Measurements from ENCODE around the gene TOMM5. TPM values are rescaled to one million over a fixed set of nuclear protein-coding genes. Genes with fewer than 3 reads are reported as not detected.
A peak's percentile ranks its signal among the peaks of the same experiment; 100 is the strongest.

The TOMM5 gene
- total RNA-seq, 1 experiment from 2014 or later: 161 TPM

DNA sequence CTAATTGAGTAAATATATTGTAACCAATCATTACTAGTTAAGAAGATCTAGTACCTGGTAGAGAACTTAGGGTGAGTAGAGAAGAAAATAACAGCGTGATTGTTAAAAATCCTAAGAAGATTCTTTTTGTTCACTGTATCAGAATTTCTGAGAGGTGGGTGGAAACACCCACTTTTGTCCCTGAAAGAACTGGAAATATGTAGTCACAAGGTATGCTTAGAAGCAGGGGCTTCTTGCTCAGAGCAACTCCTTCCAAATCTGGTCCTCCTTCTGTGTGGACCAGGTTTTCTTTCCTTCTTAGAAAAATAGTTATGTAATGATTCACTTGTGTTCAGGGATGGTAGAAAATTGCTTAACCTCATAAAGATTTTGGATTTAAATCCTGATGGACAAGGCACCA lies 11.9 kb upstream of the TOMM5 start:
- Histone ChIP-seq H3K27me3 (ENCODE audit: insufficient read depth, low read length) (peaks cover 20% of the 10 kb centered on the region; the same call in 1 of the 2 replicates), H3K36me3 (ENCODE audit: control insufficient read depth in 1 of 2, insufficient read depth in 2 of 2, low read length in 2 of 2) (no peaks in the 10 kb centered on the region), H3K4me1 (ENCODE audit: control insufficient read depth in 1 of 2, insufficient read depth in 2 of 2, low read length in 2 of 2) (peaks cover 3 to 7% of the 10 kb centered on the region in 2 experiments; a peak in 2 of 4 replicates), H3K4me2 (ENCODE audit: low read length) (no peak overlapping the region), H4K20me1 (ENCODE audit: insufficient read depth) (no peaks in the 10 kb centered on the region), H3K9me3 (ENCODE audit: control insufficient read depth in 1 of 2, insufficient read depth in 1 of 2, low read depth in 1 of 2, low read length in 2 of 2) (no peaks in the 10 kb centered on the region), H3K9ac (ENCODE audit: low read length) (no peak overlapping the region), H3K4me3 (replicated peaks in 1 of 2; ENCODE audit: low read depth in 1 of 2, low read length in 2 of 2) (no peak overlapping the region), H3K27ac (ENCODE audit: low read depth, low read length) (no peak overlapping the region), H2AFZ (ENCODE audit: low read depth, low read length, poor library complexity, severe bottlenecking) (no peak overlapping the region), H3K9me2 (ENCODE audit: insufficient read depth) (no peaks in the 10 kb centered on the region; the same call in 1 of the 2 replicates), H3K79me2 (ENCODE audit: insufficient read depth, low read length) (no peaks in the 10 kb centered on the region)
- BruUV-seq (replicated peaks): no TSS peak
- ATAC-seq (no peak), DNase-seq (ENCODE audit: low read depth, low spot score) (no peak)
- POLR2A ChIA-PET: no interaction called here
- CTCF ChIA-PET: no interaction called here
- no peak for TF ChIP-seq CBX3 (IDR thresholded peaks at IDR 0.05; ENCODE audit: low read depth)
- TF ChIP-seq, protein P1, sequence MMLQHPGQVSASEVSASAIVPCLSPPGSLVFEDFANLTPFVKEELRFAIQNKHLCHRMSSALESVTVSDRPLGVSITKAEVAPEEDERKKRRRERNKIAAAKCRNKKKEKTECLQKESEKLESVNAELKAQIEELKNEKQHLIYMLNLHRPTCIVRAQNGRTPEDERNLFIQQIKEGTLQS (IDR thresholded peaks at IDR 0.05): no peak
- RAD21 ChIA-PET (ENCODE audit: low non-redundant PET in 1 of 2, low total read pairs in 2 of 2, uncharacterized antibody in 2 of 2, unreplicated experiment in 2 of 2): no interaction called here
- intact Hi-C loops (cut with micrococcal nuclease): no loop called here

GRCh38 chr9:37602817-37603216 lies 10.4 kb upstream of the TOMM5 start:
- no peaks in the 10 kb centered on the region for H3K36me3 ChIP-seq (ENCODE audit: control insufficient read depth in 1 of 2, insufficient read depth in 2 of 2, low read length in 2 of 2)
- TF ChIP-seq ZNF274 (IDR thresholded peaks at IDR 0.05; ENCODE audit: low read depth, low read length): no peak
- TF ChIP-seq ZFX (IDR thresholded peaks at IDR 0.05): no peak
- no peak for TF ChIP-seq RAD21 (IDR thresholded peaks at IDR 0.05; ENCODE audit: low read depth)
- no peak for TF ChIP-seq CTCF (IDR thresholded peaks at IDR 0.05 in 2 of 3, conservative IDR thresholded peaks at IDR 0.05 in 1 of 3; ENCODE audit: borderline replicate concordance in 1 of 3, insufficient read depth in 1 of 3, low read depth in 2 of 3, low read length in 2 of 3)
- TF ChIP-seq POLR2AphosphoS5 (IDR thresholded peaks at IDR 0.05; ENCODE audit: low read depth, low read length): no peak
- TF ChIP-seq REST (IDR thresholded peaks at IDR 0.05; ENCODE audit: low read depth): no peak
- TF ChIP-seq CBX3 (IDR thresholded peaks at IDR 0.05; ENCODE audit: low read depth): no peak
- TF ChIP-seq MAX (IDR thresholded peaks at IDR 0.05): no peak
- TF ChIP-seq EZH2 (IDR thresholded peaks at IDR 0.05): no peak
- no peak overlapping the region for H3K9ac ChIP-seq (ENCODE audit: low read length)
- peaks cover 3 to 7% of the 10 kb centered on the region in 2 experiments; a peak in 2 of 4 replicates for H3K4me1 ChIP-seq (ENCODE audit: control insufficient read depth in 1 of 2, insufficient read depth in 2 of 2, low read length in 2 of 2)
- ChIA-PET CTCF (interaction anchor here (0.8 to 1.0 kb wide), 2 partner anchors 10 to 16 kb away, joined by 3 read pairs; partner anchors contain the start of gene TOMM5), RAD21 (ENCODE audit: low non-redundant PET in 1 of 2, low total read pairs in 2 of 2, uncharacterized antibody in 2 of 2, unreplicated experiment in 2 of 2) (no interaction called here), POLR2A (no interaction called here)
- H3K9me2 ChIP-seq (ENCODE audit: insufficient read depth): no peaks in the 10 kb centered on the region; the same call in 1 of the 2 replicates
- intact Hi-C loops (cut with micrococcal nuclease): no loop called here
- H3K27ac ChIP-seq (ENCODE audit: low read depth, low read length): no peak overlapping the region
- no peak overlapping the region for H3K4me3 ChIP-seq (replicated peaks in 1 of 2; ENCODE audit: low read depth in 1 of 2, low read length in 2 of 2)
- DNase-seq (ENCODE audit: low read depth, low spot score): no peak
- no peaks in the 10 kb centered on the region for H3K79me2 ChIP-seq (ENCODE audit: insufficient read depth, low read length)
- peak; percentile 40; the same call in 1 of the 2 replicates for ATAC-seq
- BruUV-seq (replicated peaks): no TSS peak
- H3K9me3 ChIP-seq (ENCODE audit: control insufficient read depth in 1 of 2, insufficient read depth in 1 of 2, low read depth in 1 of 2, low read length in 2 of 2): no peaks in the 10 kb centered on the region
- H3K4me2 ChIP-seq (ENCODE audit: low read length): peak overlapping the region; percentile 21; the same call in 1 of the 2 replicates
- H2AFZ ChIP-seq (ENCODE audit: low read depth, low read length, poor library complexity, severe bottlenecking): no peak overlapping the region
- H3K27me3 ChIP-seq (ENCODE audit: insufficient read depth, low read length): peaks cover 19% of the 10 kb centered on the region; the same call in 1 of the 2 replicates
- H4K20me1 ChIP-seq (ENCODE audit: insufficient read depth): no peaks in the 10 kb centered on the region
